ENCODE measurements around the gene RNF145. TPM values are rescaled to one million over a fixed set of nuclear protein-coding genes. Genes with fewer than 3 reads are reported as not detected.
A peak's percentile ranks its signal among the peaks of the same experiment; 100 is the strongest.
"Not testable (repeated sequence)": the region's sequence is repeated elsewhere in the genome, so short reads cannot be mapped to it uniquely, and the experiment has no call there.

RNF145 gene
- total RNA-seq, 2 experiments from 2014 or later, result 102 to 107 TPM

DNA sequence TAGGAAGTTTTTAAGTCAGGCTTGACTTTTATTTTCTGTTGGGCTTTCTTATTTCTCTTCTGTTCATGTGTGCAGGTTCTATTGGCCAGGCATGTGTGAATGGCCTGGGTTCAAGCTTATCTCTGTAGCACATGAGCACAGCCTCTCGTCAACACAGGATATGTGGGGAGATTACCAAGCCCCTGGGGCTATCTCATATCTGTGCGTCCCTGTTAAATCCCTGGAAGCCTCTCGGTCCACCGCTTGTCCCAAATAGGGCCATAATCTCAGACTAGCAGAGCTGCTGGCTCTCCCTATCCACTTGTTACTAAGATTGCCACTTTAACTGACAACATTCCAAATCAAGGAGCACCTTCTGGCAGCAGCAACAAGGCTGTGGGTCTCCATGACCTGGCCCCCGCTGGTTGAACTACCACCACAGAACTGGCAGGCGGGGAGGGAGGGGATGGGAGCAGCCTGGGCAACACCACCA is 81.2 kb downstream of the RNF145 start:
- ATAC-seq (ENCODE audit: low read depth) (no peak), DNase-seq (no peak)
- Mint-ChIP-seq H3K4me3 (no peak overlapping the region), H3K4me1 (no peaks in the 10 kb centered on the region), H3K27me3 (peaks cover 9% of the 10 kb centered on the region), H3K9me3 (peaks cover 5% of the 10 kb centered on the region), H3K36me3 (no peaks in the 10 kb centered on the region), H3K27ac (no peak overlapping the region)
- POLR2A ChIA-PET, result no interaction called here

DNA sequence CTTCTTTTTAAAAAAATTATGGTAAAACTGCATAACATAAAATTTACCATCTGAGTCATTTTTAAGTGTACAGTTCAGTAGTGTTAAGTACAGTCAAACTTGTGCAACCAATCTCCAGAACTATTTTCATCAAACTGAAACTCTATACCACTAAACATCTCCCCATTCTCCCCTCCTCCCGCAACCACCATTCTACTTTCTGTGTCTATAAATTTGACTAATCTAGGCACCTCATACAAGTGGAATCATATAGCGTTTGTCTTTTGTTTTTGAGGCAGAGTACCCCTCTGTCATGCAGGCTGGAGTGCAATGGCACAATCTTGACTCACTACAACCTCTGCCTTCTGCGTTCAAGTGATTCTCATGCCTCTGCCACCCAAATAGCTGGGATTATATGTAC is 85.7 kb downstream of the RNF145 start:
- POLR2A ChIA-PET, result no interaction called here
- DNase-seq (no peak), ATAC-seq (ENCODE audit: low read depth) (no peak)
- peaks cover 5% of the 10 kb centered on the region for H3K9me3 Mint-ChIP-seq
- H3K27ac Mint-ChIP-seq, result no peak overlapping the region
- H3K4me3 Mint-ChIP-seq, result no peak overlapping the region
- peaks cover 2% of the 10 kb centered on the region for H3K36me3 Mint-ChIP-seq
- peaks cover 7% of the 10 kb centered on the region for H3K27me3 Mint-ChIP-seq
- H3K4me1 Mint-ChIP-seq, result peaks cover 14% of the 10 kb centered on the region

DNA sequence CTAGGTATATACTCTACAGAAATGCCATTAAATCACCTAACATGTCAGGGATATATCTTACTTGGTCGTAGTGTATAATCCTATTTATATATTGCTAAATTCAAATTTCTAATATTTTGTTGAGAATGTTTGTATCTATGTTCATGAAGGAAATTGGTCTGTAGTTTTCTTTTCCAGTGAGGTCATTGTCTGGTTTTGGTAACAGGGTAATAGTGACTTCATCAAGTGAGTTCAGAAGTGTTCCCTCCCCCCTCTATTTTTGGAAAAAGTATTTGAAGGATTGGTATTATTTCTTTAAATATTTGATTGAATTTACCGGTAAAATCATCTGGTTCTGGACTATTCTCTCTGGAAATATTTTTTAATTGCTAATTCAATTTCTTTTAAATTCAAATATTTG is 86.2 kb downstream of the RNF145 start:
- Mint-ChIP-seq H3K9me3 (peaks cover 5% of the 10 kb centered on the region), H3K4me1 (peaks cover 14% of the 10 kb centered on the region), H3K36me3 (peaks cover 2% of the 10 kb centered on the region), H3K27me3 (peaks cover 7% of the 10 kb centered on the region), H3K4me3 (no peak overlapping the region), H3K27ac (no peak overlapping the region)
- DNase-seq (no peak), ATAC-seq (ENCODE audit: low read depth) (no peak)
- POLR2A ChIA-PET, result no interaction called here

DNA sequence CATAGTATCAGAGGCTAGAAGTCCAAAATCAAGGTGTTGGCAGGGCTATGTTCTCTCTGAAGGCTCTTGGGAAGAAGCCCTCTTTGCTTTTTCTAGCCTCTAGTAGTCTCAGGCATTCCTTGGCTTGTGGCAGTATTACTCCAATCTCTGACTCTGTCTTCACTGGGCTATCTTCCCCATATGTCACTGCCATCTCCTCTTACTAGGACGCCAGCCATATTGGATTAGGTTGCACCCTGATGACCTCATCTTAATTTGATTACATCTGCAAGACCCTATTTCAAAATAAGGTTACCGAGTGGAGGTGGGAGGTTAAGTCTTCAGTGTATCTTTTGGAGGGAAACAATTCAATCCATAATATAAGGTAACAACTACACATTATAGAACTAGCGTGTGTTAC is 88.3 kb downstream of the RNF145 start:
- peaks cover 2% of the 10 kb centered on the region for H3K36me3 Mint-ChIP-seq
- H3K9me3 Mint-ChIP-seq, result peaks cover 4% of the 10 kb centered on the region
- POLR2A ChIA-PET, result no interaction called here
- H3K27ac Mint-ChIP-seq, result peak overlapping the region; percentile 91
- peaks cover 3% of the 10 kb centered on the region for H3K27me3 Mint-ChIP-seq
- DNase-seq (no peak), ATAC-seq (ENCODE audit: low read depth) (no peak)
- H3K4me3 Mint-ChIP-seq, result peak overlapping the region; percentile 39
- peaks cover 14% of the 10 kb centered on the region for H3K4me1 Mint-ChIP-seq

DNA sequence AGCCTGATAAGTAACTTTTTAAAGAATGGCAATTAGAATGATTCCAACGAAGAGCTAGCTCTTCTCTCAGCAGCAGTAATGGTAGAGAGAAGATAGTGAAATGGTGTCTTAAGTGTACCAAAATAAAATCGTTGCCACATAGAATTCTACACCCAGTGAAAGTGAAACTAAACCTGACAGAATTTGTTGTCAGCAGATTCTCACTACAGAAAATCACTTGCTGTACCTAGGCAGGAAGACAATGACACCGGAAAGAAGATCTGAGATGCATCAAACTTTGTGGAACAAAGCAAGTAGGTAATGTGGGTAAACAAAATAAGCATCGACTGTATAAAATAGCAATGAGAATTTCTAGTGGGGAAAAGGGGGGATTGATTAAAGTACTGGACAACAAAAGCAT is 88.9 kb downstream of the RNF145 start:
- Mint-ChIP-seq H3K27me3 (peaks cover 2% of the 10 kb centered on the region), H3K4me3 (peak overlapping the region; percentile 81), H3K27ac (peak overlapping the region; percentile 91), H3K36me3 (peaks cover 2% of the 10 kb centered on the region), H3K4me1 (peaks cover 14% of the 10 kb centered on the region), H3K9me3 (no peaks in the 10 kb centered on the region)
- no peak for DNase-seq
- ATAC-seq (ENCODE audit: low read depth), result peak; percentile 97
- POLR2A ChIA-PET, result interaction anchor here (1.2 kb wide), 1 partner anchor 14 kb away, joined by 4 read pairs; no protein-coding TSS in a partner anchor

DNA sequence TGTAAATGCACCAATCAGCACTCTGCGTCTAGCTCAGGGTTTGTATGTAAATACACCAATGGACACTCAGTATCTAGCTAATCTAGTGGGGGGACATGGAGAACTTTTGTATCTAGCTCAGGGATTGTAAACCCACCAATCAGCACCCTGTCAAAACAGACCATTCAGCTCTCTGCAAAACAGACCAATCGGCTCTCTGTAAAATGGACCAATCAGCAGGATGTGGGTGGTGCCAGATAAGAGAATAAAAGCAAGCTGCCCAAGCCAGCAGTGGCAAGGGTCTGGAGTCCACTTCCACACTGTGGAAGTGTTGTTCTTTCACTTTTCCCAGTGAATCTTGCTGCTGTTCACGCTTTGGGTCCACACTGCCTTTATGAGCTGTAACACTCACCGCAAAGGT is 89.5 kb downstream of the RNF145 start:
- not testable (repeated sequence) for DNase-seq; H3K36me3 Mint-ChIP-seq; H3K9me3 Mint-ChIP-seq; H3K27me3 Mint-ChIP-seq; ATAC-seq (ENCODE audit: low read depth)
- Mint-ChIP-seq H3K4me1 (peaks cover 14% of the 10 kb centered on the region), H3K27ac (peak overlapping the region; percentile 91), H3K4me3 (peak overlapping the region; percentile 81)
- POLR2A ChIA-PET, result interaction anchor here (1.2 kb wide), 1 partner anchor 13 kb away, joined by 4 read pairs; no protein-coding TSS in a partner anchor

DNA sequence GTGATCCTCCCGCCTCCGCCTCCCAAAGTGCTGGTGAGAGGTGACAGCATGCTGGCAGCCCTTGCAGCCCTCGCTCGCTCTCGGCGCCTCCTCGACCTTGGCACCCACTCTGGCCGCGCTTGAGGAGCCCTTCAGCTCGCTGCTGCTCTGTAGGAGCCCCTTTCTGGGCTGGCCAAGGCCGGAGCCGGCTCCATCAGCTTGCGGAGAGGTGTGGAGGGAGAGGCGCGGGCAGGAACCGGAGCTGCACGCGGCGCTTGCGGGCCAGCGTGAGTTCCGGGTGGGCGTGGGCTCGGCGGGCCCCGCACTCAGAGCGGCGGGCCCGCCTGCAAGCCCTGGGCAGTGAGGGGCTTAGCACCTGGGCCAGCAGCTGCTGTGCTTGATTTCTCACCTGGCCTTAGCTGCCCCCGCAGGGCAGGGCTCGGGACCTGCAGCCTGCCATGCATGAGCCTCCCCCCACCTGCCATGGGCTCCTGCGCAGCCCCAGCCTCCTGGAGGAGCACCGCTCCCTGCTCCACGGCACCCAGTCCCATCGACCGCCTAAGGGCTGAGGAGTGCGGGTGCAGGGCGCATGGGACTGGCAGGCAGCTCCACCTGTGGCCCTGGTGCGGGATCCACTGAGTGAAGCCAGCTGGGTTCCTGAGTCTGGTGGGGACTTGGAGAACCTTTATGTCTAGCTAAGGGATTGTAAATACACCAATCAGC is 90.2 kb downstream of the RNF145 start:
- H3K9me3 Mint-ChIP-seq; H3K36me3 Mint-ChIP-seq; H3K4me3 Mint-ChIP-seq; POLR2A ChIA-PET; H3K27me3 Mint-ChIP-seq; ATAC-seq (ENCODE audit: low read depth); H3K27ac Mint-ChIP-seq; DNase-seq: not testable (repeated sequence)
- peaks cover 14% of the 10 kb centered on the region for H3K4me1 Mint-ChIP-seq

DNA sequence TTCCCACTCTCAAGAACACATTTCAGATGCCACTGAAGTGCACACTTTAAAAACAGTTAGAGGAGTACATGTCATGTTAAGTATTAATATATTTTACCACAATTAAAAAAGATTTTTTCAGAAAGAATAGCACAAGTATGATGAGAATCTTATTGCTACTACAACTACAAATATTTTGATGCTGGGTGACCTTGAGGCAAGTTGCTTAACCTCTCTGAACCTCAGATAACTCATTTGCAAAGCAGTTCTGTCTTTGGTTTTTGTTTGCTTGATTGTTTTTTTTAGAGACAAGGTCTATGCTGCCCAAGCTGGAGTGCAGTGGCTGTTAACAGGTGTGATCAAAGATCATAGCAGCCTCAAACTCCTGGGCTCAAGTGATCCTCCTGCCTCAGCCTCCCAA is 95.9 kb downstream of the RNF145 start:
- H3K4me1 Mint-ChIP-seq, result no peaks in the 10 kb centered on the region
- no peak for ATAC-seq (ENCODE audit: low read depth)
- H3K27me3 Mint-ChIP-seq, result peaks cover 40% of the 10 kb centered on the region
- H3K4me3 Mint-ChIP-seq, result no peak overlapping the region
- H3K27ac Mint-ChIP-seq, result no peak overlapping the region
- no peak for DNase-seq
- H3K9me3 Mint-ChIP-seq, result no peaks in the 10 kb centered on the region
- no peaks in the 10 kb centered on the region for H3K36me3 Mint-ChIP-seq
- POLR2A ChIA-PET, result no interaction called here

DNA sequence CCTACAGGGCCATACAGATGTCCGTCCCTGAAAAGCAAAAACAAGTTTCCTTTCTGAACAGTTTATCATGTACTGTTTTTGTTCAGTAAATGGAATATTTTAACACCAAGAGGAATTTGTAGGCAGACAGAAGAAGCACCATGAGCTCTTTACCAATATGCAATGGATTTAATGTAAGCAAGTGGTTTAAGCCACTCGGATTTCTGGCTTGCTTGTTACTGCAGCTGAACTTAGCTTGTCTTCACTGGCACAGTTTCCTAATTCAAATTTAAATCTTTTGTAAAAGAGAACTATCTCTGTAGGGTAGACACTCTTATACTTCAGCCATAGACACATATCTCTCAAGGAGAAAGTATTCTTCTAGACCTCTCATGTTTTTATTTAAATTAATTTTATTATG is 96.9 kb downstream of the RNF145 start:
- ATAC-seq (ENCODE audit: low read depth), result no peak
- Mint-ChIP-seq H3K27ac (no peak overlapping the region), H3K9me3 (no peaks in the 10 kb centered on the region), H3K4me1 (no peaks in the 10 kb centered on the region), H3K27me3 (peaks cover 40% of the 10 kb centered on the region), H3K36me3 (no peaks in the 10 kb centered on the region), H3K4me3 (no peak overlapping the region)
- POLR2A ChIA-PET, result no interaction called here
- DNase-seq, result no peak

Other genes starting within 250 kb of the RNF145 start
- under 1 TPM; 0.17 to 0.48 TPM for gene EBF1, start 109.6 kb downstream of the RNF145 start, total RNA-seq
- gene UBLCP1, start 53.7 kb upstream of the RNF145 start, total RNA-seq, result 10 to 100 TPM; 28.7 to 30.8 TPM
- not detected for gene IL12B, start 120.9 kb upstream of the RNF145 start, total RNA-seq

Data from activated naive CD8-positive, alpha-beta T cell treated with anti-CD3 and anti-CD28 coated beads, Interleukin-2, amount 10 ng/mL, durations not matched to agents 7 days and 5 days (primary cell).